Neural cell (in vitro differentiated cells): Measurements from ENCODE around the gene TAOK3. TPM values are rescaled to one million over a fixed set of nuclear protein-coding genes. Genes with fewer than 3 reads are reported as not detected.
A peak's percentile ranks its signal among the peaks of the same experiment; 100 is the strongest.
"Not testable (repeated sequence)": the region's sequence is repeated elsewhere in the genome, so short reads cannot be mapped to it uniquely, and the experiment has no call there.

Source experiments
- H2AFZ ChIP-seq: fragments of 200-600, 300-800 bp; sonication (generic), shearing (Covaris generic); 2 replicates; pipeline ENCODE4 v1.6.0; 2014; ENCODE audit warnings: low read depth, mild to moderate bottlenecking, antibody characterized with exemption, low read length, moderate library complexity
- H3F3A ChIP-seq: fragments of 200-600 bp; shearing (Covaris generic); 2 replicates; pipeline ENCODE4 v1.6.1; 2016; ENCODE audit warnings: mild to moderate bottlenecking, moderate library complexity, mixed read lengths, antibody characterized with exemption, low read length; ENCODE audit not compliant: insufficient read depth, poor library complexity, severe bottlenecking
- H3K27ac ChIP-seq: fragments of 200-600, 300-800 bp; sonication (generic), shearing (Covaris generic); 2 replicates; pipeline ENCODE4 v1.5.1; 2014; ENCODE audit warnings: mild to moderate bottlenecking, low read length, moderate library complexity
- H3K27me3 ChIP-seq: fragments of 300-800, 200-600 bp; sonication (generic), shearing (Covaris generic); 2 replicates; pipeline ENCODE4 v1.6.0; 2014; ENCODE audit warnings: mild to moderate bottlenecking, low read depth, low read length, moderate library complexity; ENCODE audit not compliant: insufficient read depth
- H3K36me3 ChIP-seq: fragments of 300-800, 200-600 bp; sonication (generic), shearing (Covaris generic); 2 replicates; pipeline ENCODE4 v1.5.1; 2014; ENCODE audit warnings: mild to moderate bottlenecking, antibody characterized with exemption, low read length, moderate library complexity; ENCODE audit not compliant: insufficient read depth
- H3K4me2 ChIP-seq: fragments of 300-800, 200-600 bp; sonication (generic), shearing (Covaris generic); 2 replicates; pipeline ENCODE4 v1.6.0; 2014; ENCODE audit warnings: mild to moderate bottlenecking, low read length
- H3K4me3 ChIP-seq: fragments of 300-800, 200-600 bp; sonication (generic), shearing (Covaris generic); 2 replicates; pipeline ENCODE4 v1.5.1; 2014; ENCODE audit warnings: mild to moderate bottlenecking, low read length, moderate library complexity
- H3K79me2 ChIP-seq: fragments of 200-600 bp; shearing (Covaris generic); replicated peaks from 2 replicates; pipeline ENCODE4 v1.6.0; 2014; ENCODE audit warnings: mild to moderate bottlenecking, low read length, moderate library complexity; ENCODE audit not compliant: insufficient read depth
- H3K9ac ChIP-seq: fragments of 300-800, 200-600 bp; sonication (generic), shearing (Covaris generic); 2 replicates; pipeline ENCODE4 v1.6.1; 2016; ENCODE audit warnings: mild to moderate bottlenecking, low read length, mixed read lengths
- H3K9me2 ChIP-seq: fragments of 200-600 bp; shearing (Covaris generic); 2 replicates; pipeline ENCODE4 v1.6.1; 2016; ENCODE audit warnings: mild to moderate bottlenecking, low read length, mixed read lengths; ENCODE audit not compliant: insufficient read depth
- H3K9me3 ChIP-seq: fragments of 200-600, 300-800 bp; sonication (generic), shearing (Covaris generic); 2 replicates; pipeline ENCODE4 v1.6.1; 2016; ENCODE audit warnings: mild to moderate bottlenecking, mixed run types, low read length, moderate library complexity, mixed read lengths
- H4K20me1 ChIP-seq: fragments of 200-600 bp; shearing (Covaris generic); 2 replicates; pipeline ENCODE4 v1.6.1; 2016; ENCODE audit warnings: mild to moderate bottlenecking, mixed run types; ENCODE audit not compliant: insufficient read depth
- EP300 ChIP-seq: fragments of 450-650 bp; conservative IDR thresholded peaks from 2 replicates; pipeline ENCODE4 v1.6.1; 2014; ENCODE audit warnings: antibody characterized with exemption, mild to moderate bottlenecking, moderate library complexity; ENCODE audit not compliant: poor library complexity, severe bottlenecking
- RAD21 ChIP-seq: fragments of 450-650 bp; conservative IDR thresholded peaks from 2 replicates; pipeline ENCODE4 v1.6.1; 2014; ENCODE audit warnings: antibody characterized with exemption, mild to moderate bottlenecking, moderate library complexity
- SMC3 ChIP-seq: fragments of 450-650 bp; conservative IDR thresholded peaks from 2 replicates; pipeline ENCODE4 v1.6.1; 2014; ENCODE audit warnings: antibody characterized with exemption, mild to moderate bottlenecking, moderate library complexity; ENCODE audit not compliant: poor library complexity
- TAF1 ChIP-seq: IDR thresholded peaks from 2 replicates; pipeline ENCODE4 v1.6.1; 2012; ENCODE audit warnings: low read depth
- polyA plus RNA-seq: library from polyadenylated mRNA; depleted of rRNA; stranded (reverse); fragments of >200 nt; gene quantifications from 2 replicates; pipeline ENCODE4 v1.2.3, GENCODE V29; 2014
- TF ChIP-seq, protein P1 (sequence below): fragments of 450-650 bp; IDR thresholded peaks from 2 replicates; pipeline ENCODE4 v1.5.1; 2014; ENCODE audit warnings: antibody characterized with exemption, mild to moderate bottlenecking, moderate library complexity; ENCODE audit not compliant: poor library complexity, severe bottlenecking

Gene TAOK3
- polyA plus RNA-seq, 1 donor from 2014 or later = 148 TPM

GRCh38 chr12:118409834-118410233 lies 37.1 kb upstream of the TAOK3 start:
- Histone ChIP-seq H3K9ac (no peak overlapping the region), H3K79me2 (no peaks in the 10 kb centered on the region), H3K9me3 (no peaks in the 10 kb centered on the region), H2AFZ (no peak overlapping the region), H3K4me2 (no peak overlapping the region), H3K27me3 (no peaks in the 10 kb centered on the region), H4K20me1 (no peaks in the 10 kb centered on the region), H3K9me2 (no peaks in the 10 kb centered on the region), H3K27ac (no peak overlapping the region), H3K36me3 (no peaks in the 10 kb centered on the region), H3K4me3 (no peak overlapping the region), H3F3A (no peaks in the 10 kb centered on the region)
- TF ChIP-seq, protein P1, sequence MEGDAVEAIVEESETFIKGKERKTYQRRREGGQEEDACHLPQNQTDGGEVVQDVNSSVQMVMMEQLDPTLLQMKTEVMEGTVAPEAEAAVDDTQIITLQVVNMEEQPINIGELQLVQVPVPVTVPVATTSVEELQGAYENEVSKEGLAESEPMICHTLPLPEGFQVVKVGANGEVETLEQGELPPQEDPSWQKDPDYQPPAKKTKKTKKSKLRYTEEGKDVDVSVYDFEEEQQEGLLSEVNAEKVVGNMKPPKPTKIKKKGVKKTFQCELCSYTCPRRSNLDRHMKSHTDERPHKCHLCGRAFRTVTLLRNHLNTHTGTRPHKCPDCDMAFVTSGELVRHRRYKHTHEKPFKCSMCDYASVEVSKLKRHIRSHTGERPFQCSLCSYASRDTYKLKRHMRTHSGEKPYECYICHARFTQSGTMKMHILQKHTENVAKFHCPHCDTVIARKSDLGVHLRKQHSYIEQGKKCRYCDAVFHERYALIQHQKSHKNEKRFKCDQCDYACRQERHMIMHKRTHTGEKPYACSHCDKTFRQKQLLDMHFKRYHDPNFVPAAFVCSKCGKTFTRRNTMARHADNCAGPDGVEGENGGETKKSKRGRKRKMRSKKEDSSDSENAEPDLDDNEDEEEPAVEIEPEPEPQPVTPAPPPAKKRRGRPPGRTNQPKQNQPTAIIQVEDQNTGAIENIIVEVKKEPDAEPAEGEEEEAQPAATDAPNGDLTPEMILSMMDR = no peak
- TF ChIP-seq EP300 = no peak

- not testable (repeated sequence) for H3K9me3 ChIP-seq, H3K36me3 ChIP-seq, H3K27me3 ChIP-seq
These were observed 35.5 kb upstream of the TAOK3 start for GRCh38 chr12:118408241-118408640.

DNA sequence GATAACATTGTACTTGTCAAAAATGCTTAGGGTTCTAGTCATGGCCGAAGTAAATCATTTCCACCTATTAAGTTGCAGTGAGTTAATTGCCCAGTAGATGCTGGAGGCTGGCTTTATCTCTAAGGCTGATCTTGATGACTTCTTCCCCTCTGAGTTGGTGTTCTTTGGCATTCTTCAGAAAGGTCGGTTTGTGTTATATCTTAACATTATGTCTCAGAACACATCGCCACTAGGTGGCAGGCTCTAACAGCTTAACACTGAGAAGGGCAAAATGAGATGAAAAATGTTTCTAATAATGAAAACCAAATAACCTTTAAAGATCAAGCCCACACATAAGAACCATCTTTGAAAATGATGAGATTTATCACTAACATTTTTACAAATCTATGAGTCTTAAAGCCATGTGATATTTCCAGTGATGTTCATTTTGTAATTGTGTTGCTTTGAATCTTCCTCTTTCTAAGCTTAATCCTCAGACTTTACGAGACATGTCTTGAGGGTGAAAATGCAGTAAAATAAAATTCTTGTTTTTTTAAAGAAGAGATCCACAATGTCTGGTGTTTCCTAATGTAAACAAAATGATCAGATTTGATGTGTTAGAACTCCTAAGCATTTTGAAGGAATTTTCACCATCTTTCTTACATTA lies 32.3 kb upstream of the TAOK3 start:
- H3K27ac ChIP-seq = no peak overlapping the region
- H3F3A ChIP-seq = no peaks in the 10 kb centered on the region
- no peak overlapping the region for H3K9ac ChIP-seq
- H3K4me3 ChIP-seq = no peak overlapping the region
- H3K9me2 ChIP-seq = no peaks in the 10 kb centered on the region
- H4K20me1 ChIP-seq = no peaks in the 10 kb centered on the region
- H3K36me3 ChIP-seq = peaks cover 5% of the 10 kb centered on the region
- H3K9me3 ChIP-seq = no peaks in the 10 kb centered on the region
- TF ChIP-seq, protein P1 = peak; percentile 94
- TF ChIP-seq RAD21 = peak; percentile 96
- TF ChIP-seq SMC3 = peak; percentile 94
- TF ChIP-seq TAF1 = no peak
- no peaks in the 10 kb centered on the region for H3K79me2 ChIP-seq
- H3K27me3 ChIP-seq = no peaks in the 10 kb centered on the region
- no peak overlapping the region for H3K4me2 ChIP-seq
- H2AFZ ChIP-seq = no peak overlapping the region

More at GRCh38 chr12:118408241-118408640, 35.5 kb upstream of the TAOK3 start:
- not testable (repeated sequence) for H3K79me2 ChIP-seq, H3F3A ChIP-seq, H3K4me2 ChIP-seq, H3K9ac ChIP-seq, H4K20me1 ChIP-seq, H3K9me2 ChIP-seq, H3K4me3 ChIP-seq, H3K27ac ChIP-seq, H2AFZ ChIP-seq
